NCI-H524 (cell line): ENCODE data around the gene ROPN1.
"Not testable (repeated sequence)": the region's sequence is repeated elsewhere in the genome, so short reads cannot be mapped to it uniquely, and the experiment has no call there.

Source experiments
- DNase-seq, 2 experiments: peaks; one replicate each; lab custom pipeline; 2025; lab: John Stamatoyannopoulos, UW

The ROPN1 gene

DNA sequence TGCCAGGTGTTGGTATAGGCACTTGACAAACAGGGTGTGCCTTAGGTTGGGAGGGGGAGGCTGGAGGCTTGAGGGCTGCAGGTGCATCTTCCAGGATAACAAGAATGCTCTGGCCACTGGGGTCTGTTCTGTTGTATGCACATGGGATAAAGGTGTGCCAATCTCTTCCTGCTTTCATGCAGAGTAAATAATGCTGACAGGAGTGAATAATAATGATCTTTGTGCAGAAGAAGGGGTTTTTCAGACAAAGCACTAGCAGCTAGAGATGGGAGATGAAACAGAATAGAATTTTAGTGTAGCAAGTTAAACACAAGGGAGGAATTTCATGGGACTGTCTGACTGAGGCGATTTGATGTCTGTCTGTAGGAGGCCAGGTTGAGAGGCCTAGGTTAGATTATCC lies 1.9 kb upstream of the ROPN1 start:
- DNase-seq: no peak

DNA sequence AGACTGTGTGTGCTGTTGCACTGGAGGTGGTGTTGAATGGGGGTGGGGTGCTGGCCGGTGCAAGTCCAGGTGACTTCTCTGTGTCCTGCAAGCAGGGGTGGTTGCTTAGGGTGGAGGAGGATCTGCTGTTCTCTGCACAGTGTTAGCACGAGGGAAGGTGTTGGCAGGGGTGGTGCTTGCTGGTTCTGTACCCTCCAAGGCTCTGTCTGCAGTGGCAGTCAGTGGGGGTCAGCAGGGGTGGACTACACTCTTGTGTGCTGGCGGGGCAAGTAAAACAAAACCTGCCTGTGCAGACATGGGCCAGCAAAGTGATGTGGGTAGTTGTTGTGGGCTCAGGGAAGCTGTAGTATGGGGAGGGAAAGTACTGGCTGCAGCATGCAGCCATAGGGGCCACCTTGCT lies 5.5 kb downstream of the ROPN1 start:
- DNase-seq: no peak

DNA sequence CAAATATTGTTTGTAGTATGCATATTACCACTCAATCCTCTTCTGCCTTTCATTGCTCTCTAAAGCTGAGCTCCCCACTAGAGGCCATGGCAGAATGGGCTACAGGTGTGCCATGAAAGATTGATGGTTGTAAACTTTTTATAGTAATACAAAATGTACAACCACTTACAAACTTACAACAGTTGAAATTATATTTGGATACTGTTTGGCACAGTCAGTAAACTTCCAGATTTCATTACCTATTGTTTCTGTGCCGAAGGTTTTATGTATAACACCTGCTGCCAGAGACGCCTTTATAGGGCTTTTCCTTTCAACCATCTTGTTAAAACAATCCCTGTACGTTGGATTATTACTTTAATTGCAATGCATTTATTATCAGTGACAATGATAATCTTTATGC lies 7.0 kb downstream of the ROPN1 start:
- no peak for DNase-seq

DNA sequence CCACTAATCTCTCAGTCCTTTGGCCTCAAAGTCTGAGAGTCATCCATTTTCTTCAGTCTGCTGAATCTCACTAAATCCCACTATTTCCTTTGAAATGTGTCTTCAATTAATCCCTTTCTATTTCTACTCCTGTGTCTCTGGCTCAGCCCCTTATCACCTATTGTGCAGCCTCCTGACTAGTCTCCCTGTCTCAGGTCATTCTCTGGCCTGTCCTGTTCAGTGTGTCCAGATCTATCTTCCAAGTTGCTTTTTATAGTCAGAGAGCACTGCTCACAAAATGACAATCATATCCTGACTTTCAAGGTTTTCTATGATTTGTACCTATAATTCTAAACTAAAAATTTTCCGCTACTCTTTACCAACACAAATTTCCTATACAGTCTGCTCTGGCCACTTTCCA lies 7.6 kb downstream of the ROPN1 start:
- DNase-seq: no peak

DNA sequence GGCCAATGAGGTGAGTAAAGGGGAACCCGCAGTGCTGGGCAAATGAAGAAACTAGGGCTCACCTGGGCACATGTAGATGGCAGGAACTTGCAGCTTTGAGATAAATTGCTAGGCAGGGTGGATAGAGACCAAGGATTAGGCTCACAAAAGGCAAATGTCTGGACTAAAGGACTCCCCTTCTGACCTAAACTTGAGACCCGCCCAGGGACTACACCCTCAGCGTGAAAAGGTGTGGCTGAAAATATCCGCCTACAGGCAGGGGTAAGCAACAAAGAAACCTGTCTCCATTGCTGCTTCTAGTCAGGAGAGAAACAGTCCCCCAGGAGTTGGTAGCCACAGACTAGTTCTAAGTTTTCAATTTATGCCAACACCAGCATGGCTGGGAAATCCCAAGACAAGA lies 10.6 kb downstream of the ROPN1 start:
- DNase-seq: not testable (repeated sequence)

DNA sequence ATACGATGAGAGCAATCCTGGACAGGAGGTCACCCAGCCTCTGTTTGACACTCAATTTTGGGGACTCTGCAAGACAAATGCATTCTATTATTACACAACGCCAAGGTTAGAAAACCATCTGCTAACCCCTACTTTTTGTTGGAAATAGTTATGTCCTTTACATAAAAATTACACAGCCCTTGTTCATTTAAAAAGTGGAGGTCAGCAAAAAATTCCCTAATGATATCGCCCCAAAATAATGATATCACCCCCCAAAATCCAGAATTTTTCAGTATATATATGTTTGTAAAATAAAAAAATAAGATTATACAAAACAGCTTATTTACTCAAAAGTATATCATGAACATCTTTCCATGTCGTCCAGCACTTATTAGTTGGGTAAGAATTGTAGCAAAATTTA lies 11.4 kb downstream of the ROPN1 start:
- no peak for DNase-seq

DNA sequence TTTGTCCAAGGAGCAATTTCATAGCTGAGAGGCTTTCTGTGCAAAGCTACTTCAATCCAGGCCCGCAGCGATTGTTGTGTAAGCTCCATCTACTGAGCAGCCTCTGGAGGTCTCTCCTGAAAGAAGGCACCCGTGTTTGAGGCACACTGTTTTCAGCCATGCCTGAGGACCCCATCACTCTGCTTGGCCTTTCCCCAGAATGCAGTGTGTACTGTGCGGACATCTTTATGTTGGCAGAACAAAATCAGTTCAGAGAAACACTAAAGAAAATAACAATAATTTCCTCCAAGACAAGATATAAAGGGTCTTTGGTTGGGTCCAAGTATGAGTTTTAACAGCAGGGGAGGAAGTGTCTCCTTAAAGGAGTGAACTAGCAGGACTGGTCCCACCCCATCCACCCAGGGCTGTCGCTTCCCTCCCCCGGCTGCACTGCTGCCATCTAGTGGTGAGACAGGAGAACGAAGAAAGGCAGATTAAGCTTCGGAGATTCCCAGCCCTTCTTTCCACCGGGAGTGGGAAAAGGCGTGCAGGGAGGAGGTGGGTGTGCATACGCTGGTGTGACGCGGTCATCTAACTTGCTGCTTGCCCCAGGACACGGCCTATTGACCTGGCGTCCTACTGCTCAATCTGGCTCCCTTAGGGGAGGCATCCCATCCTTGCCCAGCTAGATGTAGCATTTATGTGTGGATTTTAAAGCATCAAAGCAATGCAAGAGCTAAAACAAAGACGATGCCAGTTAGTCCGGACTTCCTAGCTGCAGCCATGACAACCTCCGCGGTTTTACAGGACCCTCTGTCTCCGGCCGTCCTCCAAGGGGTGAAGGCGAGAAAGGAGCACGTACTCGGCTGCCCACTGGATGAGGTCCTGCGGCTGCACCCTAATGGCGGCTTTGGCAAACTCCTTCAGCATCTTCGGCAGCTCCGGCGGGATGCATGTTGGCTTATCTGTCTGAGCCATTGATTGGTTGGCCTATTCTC lies 12.1 kb downstream of the ROPN1 start:
- DNase-seq: peak; percentile 62 to 78

DNA sequence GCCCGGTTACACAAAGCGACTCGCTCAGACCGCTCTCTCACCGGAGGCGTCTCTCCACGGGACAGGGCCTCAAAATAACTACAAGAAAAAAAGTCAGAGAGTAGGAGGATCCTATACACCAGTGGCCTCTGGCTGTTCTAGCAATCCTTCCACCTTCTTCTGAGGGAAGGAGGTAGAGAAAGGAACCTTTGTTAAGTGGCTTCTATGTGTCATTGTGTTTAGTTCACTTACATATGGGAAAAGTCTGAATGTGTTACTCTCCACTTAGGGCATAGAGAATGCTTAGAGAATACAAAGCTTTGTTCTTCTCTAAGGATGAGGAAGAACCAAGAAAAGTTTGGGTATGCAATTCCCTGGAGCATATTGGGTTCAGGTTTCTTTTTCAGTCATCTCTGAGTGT lies 15.0 kb downstream of the ROPN1 start:
- not testable (repeated sequence) for DNase-seq

DNA sequence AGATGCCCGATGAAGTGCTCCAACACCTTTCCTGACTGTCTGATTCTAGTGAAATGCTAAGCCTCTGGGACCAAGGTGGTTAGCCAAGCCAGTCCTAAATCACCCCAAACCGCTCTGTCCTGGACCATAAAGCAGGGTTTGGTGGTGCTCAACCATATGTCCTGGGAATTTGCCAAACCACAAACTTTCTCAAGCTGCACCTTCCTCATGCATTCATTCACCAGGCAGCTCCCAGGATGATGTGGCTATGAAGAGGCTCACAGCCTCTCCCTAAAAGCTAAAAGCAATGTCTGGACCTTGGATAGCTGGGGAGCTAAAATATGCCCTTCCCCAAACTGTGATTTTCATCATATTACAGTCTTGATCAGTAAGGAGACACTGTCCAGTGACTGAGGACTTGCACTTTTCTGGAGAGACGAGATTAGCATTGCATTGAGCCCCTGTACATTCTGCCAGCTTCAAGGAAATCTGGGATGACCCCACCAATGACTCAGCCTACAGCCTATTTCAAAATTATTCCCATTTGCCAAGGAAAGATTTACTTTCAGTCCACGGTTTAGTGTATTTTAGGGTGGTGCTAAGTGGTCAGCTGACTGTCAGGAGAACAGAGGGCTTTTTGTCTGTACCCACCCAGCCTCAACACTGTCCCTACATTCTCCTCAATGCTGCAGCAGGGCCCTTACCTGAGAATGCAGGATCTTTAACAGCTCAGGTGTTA lies 15.6 kb downstream of the ROPN1 start:
- not testable (repeated sequence) for DNase-seq

DNA sequence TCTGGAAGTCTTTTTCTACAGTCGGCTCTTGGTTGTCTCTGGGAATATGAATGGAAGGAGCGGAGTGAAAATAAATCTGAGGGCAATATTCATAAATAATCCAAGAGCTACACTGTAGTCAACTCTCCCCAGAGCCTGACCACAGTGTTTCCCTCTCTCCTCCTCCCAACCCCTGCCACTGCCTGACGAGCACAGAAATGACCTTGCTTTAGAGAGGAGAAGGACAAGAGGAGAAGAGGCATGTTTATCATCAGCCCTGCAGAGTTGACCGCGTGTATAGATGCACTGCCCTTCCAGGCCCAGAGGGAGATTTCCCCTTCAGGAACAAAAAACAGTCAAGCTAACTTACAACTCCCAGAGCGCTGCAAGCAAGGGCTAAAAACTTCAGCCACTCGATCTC lies 16.9 kb downstream of the ROPN1 start:
- DNase-seq: not testable (repeated sequence)

DNA sequence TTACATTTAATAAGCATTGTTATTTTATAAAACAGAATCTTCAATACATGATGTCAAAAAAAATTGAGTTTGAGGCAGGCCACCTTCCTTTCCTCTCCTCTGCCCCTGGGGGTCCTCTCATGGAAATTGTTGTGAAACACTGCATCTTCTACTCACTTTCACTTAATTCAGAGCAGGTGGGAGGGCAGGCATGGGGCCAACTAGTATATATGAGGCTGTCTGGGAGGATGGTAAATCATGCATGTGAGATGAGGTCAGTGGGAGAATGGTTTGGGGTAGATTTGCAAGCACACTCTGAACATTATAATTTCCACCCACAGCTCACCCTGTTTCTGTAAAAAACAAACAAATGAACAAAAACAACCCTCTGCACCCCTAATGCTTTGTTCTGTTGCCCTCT lies 20.5 kb downstream of the ROPN1 start:
- DNase-seq: no peak

DNA sequence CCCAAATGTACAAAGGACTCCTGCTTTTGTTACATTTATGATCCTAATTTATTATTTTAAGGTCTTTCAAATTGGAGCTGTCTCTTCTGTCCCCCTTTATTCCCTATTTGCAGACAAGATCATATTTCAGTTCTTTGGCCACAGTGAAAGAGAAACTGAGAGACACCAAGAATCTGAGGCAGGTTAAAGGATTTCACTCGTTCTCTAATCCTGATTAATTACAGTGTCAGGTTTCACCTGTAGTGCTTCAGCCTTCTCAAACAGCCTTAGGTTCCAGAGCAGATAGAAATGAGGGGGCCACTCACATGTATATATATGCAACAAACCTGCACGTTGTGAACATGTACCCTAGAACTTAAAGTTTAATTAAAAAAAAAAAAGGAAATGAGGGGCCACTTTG lies 24.7 kb downstream of the ROPN1 start:
- peak; percentile 69 to 76 for DNase-seq

DNA sequence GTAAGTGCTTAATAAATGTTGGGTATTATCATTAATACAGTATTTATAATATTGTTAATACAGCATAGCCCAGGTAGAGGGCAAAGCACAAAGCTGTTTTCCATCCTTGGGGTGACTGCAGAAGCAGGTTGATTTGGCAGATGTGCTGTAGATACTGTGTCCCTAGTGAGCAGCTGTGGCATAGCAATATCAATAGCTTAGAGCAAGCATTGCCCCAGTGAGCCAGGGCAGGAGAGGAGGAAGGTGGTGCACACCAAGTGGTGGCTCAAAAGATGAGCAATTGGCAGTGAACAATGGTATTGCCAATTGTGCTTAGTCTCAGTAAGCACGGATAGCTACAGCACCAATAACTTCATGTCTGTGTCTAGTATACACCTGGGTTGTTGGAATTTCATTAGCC lies 25.1 kb downstream of the ROPN1 start:
- DNase-seq: not testable (repeated sequence)

DNA sequence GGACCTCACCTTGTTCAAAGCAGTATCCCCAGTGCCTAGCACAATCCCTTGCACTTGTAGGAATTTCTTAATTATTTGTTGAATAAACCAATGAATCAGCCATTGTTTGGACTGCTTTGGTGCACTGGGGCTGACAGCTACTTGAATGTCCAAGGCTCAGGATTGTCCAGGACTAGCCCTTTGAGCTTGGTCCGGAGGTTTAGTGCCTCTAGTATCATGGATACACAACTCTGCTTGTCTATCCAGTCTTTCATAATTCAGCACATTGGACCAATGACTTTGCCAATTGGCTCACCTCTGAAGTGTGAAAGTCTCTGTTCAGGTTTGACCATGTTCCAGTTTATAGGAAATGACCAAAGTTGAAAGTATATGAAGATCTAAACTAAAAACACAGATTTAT lies 27.1 kb downstream of the ROPN1 start:
- DNase-seq: not testable (repeated sequence)

DNA sequence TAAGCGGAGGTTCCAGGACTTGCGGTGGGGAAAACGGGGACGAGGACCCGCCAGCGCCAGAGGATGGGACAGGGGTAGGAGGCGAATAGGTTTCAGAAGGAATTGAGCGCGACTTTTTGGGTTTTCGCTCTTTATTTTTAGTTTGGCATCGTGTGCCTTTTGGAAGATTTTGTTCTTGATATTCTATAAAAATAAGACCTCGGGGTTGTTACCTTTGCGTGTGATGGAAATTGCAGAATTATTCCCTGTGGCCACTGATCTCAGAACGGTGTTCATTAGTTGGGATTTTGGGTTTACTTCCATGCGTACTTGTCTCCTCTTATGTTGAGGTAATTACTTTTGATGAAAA lies 30.4 kb downstream of the ROPN1 start:
- no peak for DNase-seq

DNA sequence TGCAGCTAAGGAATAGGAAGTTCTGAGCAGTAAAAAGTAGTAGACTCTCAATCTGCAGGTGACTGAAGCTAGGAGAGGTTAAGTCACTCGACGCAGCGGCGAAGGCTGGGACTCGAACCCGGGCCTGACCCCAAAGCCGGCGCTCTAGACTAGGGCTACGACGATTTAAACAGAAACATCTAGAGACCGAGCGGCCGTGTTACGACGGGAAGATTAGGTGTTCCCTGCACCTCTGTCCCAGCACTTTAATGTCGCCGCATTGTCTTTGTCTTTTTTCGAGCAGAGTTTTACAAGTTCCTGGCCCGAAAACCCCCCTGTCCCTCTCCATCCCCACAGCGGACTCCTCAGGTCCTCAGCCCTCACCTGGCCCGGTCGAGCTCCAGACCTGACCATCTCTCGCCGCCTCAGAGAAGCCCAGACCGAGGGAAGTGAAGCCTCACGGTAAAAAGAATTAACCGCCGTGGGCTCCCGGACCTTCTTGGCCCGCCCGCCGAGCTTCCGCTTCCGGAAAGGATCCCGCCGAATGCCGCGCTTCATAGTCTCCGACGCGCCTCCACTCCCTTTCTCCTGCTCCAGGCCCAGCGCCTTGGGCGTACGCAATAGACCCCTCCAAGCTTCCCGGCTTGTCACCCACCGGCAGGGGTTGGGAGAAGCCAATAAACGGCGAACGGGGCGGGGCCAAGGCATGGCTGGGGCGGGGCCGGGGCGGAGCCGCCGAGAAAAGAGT lies 31.0 kb downstream of the ROPN1 start, which contains the start of gene CCDC14:
CCDC14 (minus strand) TSS at position 449 of the 727 bp plus-strand sequence; CDS start at position 393, 56 bp downstream.
- peak; percentile 99 for DNase-seq

DNA sequence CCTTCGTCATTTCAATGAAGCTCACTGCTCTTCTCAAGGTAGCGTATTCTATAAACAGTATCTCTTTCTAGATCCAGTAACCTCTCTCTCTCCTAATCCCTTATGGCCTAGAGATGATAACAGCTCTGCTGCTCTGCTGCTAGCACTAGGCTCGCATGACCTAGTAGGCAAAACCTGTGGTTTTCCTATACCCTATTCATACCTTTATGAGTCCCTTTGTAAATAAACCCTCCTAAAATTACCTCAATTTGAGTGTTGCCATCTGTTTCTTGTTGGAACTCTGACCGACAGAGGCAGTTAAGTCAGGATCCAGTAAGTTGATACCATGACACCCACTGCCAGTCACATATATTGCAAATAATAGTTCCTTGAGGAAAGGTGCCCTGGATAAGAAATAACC lies 38.2 kb downstream of the ROPN1 start:
- peak; percentile 78 to 96 for DNase-seq

DNA sequence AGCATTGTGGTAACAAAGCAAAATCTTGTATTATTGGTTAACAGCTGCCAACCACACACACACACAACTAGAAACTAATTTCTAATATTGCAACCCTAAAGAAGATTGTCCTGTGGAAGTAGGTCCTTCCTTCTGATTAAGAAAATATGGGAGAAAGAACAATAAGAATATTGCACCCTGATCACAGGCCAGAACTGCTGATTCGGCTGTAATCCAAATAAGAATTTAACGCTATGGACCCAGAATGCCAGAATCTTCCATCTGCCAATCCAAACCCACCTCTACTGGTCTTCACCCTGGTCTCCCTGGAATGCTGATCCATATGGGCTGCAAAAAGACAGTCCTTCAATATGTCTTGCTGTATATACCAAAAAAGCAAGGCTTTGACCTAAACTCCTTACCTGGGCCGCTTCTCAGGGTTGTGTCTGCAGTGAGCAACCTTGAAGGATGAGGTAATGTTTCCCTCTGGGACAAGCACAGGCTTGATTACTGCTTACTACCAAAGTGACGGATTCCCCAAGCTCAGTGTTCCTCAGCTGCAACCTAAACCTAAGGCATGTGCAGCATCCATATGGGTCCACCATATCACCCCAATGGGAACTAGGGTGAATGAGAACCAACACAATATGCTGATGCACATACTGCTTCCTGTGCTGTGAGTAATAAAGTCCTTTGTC lies 38.9 kb downstream of the ROPN1 start:
- no peak for DNase-seq

DNA sequence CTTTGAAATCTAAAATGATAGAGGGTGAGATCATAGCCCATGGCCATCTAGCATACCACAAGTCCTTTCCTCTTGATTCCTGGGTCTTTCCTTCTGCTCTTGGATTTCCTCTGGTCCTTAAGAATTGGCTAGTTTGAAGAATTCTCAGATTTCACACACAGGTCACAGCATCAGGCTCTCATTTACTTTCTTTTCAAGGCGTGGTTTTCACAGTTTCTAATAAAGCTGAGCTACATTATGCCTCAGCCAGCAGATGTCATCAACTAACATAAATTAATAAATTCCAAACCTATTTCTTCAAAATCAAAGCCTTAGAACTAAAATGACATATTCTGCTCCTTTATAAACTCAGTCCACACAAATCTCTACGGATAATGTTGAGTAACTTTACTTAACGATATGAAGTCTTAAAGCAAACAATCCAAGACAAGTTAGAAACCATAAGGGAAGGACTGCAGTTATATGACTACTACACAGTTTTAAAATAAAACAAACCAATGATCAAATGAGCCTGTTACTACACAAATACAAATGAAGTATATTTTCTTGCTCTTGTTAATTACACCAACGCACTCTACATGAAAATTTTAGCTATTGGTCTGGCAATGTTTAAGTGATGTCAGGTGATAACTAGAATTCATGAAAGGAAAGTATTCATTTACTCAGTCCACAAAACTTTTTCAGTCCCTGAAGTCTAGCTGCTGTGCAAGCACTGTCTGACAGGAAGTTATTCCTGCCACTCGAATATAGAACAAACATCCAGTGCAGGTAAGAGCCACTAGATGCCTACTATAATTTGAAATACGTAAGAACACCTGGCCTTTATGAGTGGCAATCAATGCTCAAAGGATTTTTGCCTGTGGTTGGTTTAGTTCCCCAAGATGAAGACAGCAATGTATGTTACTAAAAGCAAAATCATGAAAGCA lies 40.1 kb downstream of the ROPN1 start:
- no peak for DNase-seq

DNA sequence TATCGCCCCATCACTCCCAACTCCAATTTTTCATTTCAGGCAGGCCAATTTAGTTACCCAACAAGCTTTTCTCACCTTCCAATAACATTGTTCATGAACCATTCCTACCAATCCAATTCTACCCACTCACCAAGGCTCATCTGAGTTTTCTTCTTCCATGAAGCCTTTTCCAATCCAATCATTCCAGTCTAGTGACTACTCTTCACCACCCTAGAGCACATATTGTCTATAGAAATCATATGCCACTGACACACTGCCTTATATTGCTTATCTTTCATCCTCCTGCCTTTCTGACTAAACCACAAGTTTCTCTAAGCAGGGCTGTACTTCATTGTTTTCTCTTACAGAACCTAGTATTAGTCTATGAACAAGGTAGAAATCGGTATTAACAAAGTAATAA lies 42.3 kb downstream of the ROPN1 start:
- DNase-seq: no peak

DNA sequence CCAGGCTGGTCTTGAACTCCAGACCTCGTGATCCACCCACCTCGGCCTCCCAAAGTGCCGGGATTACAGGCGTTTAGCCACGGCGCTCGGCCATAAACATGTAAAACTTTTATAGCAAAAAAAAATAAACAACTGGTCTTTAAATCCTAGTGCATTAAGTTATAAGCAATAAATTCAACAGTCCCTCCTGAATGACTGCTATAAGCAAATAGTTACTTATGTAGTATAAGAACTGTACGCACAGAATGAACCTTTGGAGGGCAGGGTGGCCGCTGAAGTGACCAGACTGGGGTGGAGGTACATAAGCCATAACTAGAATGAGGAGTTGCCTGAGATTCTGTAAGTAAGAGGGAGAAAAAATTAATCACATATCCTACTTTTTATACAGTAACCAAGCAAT lies 43.5 kb downstream of the ROPN1 start:
- no peak for DNase-seq
